Measurements from ENCODE around the gene PITPNM3.

The PITPNM3 gene

GRCh38 chr17:6536053-6536452 lies 20.3 kb downstream of the PITPNM3 start:
- H3K4me3 Mint-ChIP-seq, result no peak overlapping the region
- peaks cover 29% of the 10 kb centered on the region for H3K4me1 Mint-ChIP-seq

DNA sequence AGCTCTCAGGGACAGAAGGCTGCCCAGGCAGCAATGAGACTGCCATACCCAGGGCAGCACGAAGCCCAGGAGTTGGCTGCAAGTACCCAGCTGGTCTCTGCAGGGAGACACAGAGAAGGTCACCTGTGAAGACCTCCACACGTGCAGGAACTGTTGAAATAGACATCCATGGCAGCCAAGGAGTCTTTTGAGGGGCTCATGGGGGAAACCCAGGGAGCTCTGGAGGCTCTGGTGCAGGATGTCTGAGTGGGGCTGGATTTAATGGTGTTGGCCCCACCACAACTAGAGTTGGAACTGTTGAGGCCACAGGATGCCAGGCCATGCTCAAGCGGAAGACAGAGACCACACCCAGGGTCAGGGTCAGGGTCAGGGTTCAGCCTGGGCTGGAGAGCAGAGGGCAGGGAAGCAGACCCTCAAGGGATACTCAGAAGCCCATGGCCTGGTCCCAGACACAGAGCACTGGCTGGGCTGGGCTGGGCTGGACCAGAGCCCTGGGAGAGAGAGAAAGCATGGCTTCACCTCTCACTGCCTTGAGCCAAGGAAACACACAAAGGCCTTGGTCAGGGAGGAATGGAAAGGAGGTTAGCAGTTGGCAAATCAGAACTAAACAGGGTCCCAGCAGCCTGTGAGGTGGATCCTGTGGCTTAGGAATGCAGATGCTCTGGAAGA lies 21.4 kb downstream of the PITPNM3 start:
- H3K36me3 Mint-ChIP-seq (ENCODE audit: low read depth), result peaks cover 17% of the 10 kb centered on the region
- H3K27me3 Mint-ChIP-seq (ENCODE audit: low read depth), result peaks cover 4% of the 10 kb centered on the region
- peak overlapping the region in 1 of 3 experiments; percentile 29 for H3K27ac Mint-ChIP-seq
- H3K4me1 Mint-ChIP-seq, result peaks cover 27% of the 10 kb centered on the region
- TF ChIP-seq CTCF (IDR thresholded peaks at IDR 0.05; ENCODE audit: unreplicated experiment in 3 of 3), result no peak
- H3K4me3 Mint-ChIP-seq, result no peak overlapping the region
- H3K9me3 Mint-ChIP-seq, result no peaks in the 10 kb centered on the region

More at GRCh38 chr17:6536053-6536452, 20.3 kb downstream of the PITPNM3 start:
- no peak for TF ChIP-seq CTCF (IDR thresholded peaks at IDR 0.05; ENCODE audit: unreplicated experiment in 3 of 3)
- H3K36me3 Mint-ChIP-seq (ENCODE audit: low read depth), result peaks cover 17% of the 10 kb centered on the region
- H3K9me3 Mint-ChIP-seq, result no peaks in the 10 kb centered on the region
- H3K27me3 Mint-ChIP-seq (ENCODE audit: low read depth), result peaks cover 4% of the 10 kb centered on the region
- H3K27ac Mint-ChIP-seq, result no peak overlapping the region

DNA sequence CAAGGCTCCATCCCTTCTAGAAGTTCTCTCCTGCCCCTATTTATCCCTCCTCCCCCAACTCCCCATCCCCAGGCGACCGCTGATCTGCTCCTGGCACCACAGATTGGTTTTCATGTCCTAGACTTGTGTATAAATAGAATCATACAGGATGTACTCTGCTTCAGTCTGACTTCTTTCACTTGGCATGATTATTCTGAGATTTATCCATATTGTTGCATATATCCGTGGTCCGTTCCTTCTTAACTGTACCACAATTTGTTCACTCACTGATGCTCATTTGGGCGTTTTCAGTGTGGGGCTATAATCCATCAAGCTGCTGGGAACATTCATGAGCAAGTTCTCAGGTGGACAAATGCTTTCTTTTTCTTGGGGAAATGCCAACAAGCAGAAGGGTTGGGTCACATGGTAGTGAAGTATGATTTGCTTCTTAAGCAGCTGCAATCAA lies 23.9 kb downstream of the PITPNM3 start:
- H3K27ac Mint-ChIP-seq, result no peak overlapping the region
- H3K4me3 Mint-ChIP-seq, result no peak overlapping the region
- H3K36me3 Mint-ChIP-seq (ENCODE audit: low read depth), result peaks cover 13% of the 10 kb centered on the region
- H3K4me1 Mint-ChIP-seq, result peaks cover 24% of the 10 kb centered on the region
- TF ChIP-seq CTCF (IDR thresholded peaks at IDR 0.05; ENCODE audit: unreplicated experiment in 3 of 3), result no peak
- no peaks in the 10 kb centered on the region for H3K9me3 Mint-ChIP-seq
- peaks cover 4% of the 10 kb centered on the region for H3K27me3 Mint-ChIP-seq (ENCODE audit: low read depth)

- Mint-ChIP-seq H3K36me3 (ENCODE audit: low read depth) (peaks cover 7% of the 10 kb centered on the region), H3K27me3 (ENCODE audit: low read depth) (peaks cover 4% of the 10 kb centered on the region), H3K4me1 (peaks cover 19% of the 10 kb centered on the region), H3K27ac (no peak overlapping the region), H3K9me3 (no peaks in the 10 kb centered on the region), H3K4me3 (no peak overlapping the region)
- no peak for TF ChIP-seq CTCF (IDR thresholded peaks at IDR 0.05; ENCODE audit: unreplicated experiment in 3 of 3)
Observed at GRCh38 chr17:6531575-6531974, 24.8 kb downstream of the PITPNM3 start.

GRCh38 chr17:6530324-6530920 lies 25.9 kb downstream of the PITPNM3 start:
- H3K4me3 Mint-ChIP-seq, result no peak overlapping the region
- H3K36me3 Mint-ChIP-seq (ENCODE audit: low read depth), result peaks cover 6% of the 10 kb centered on the region
- peaks cover 4% of the 10 kb centered on the region for H3K27me3 Mint-ChIP-seq (ENCODE audit: low read depth)
- no peaks in the 10 kb centered on the region for H3K9me3 Mint-ChIP-seq
- peaks cover 12% of the 10 kb centered on the region for H3K4me1 Mint-ChIP-seq
- TF ChIP-seq CTCF (IDR thresholded peaks at IDR 0.05; ENCODE audit: unreplicated experiment in 3 of 3), result no peak
- H3K27ac Mint-ChIP-seq, result no peak overlapping the region

- Mint-ChIP-seq H3K4me3 (no peak overlapping the region), H3K4me1 (peaks cover 5% of the 10 kb centered on the region), H3K36me3 (ENCODE audit: low read depth) (peaks cover 4% of the 10 kb centered on the region), H3K9me3 (no peaks in the 10 kb centered on the region), H3K27me3 (ENCODE audit: low read depth) (peaks cover 4% of the 10 kb centered on the region), H3K27ac (no peak overlapping the region)
- TF ChIP-seq CTCF (IDR thresholded peaks at IDR 0.05; ENCODE audit: unreplicated experiment in 3 of 3), result no peak
Observed at GRCh38 chr17:6528557-6528956, 27.8 kb downstream of the PITPNM3 start.

All from nephron (organoid).